Neural crest cell (in vitro differentiated cells): ENCODE data around the gene ANKRD40CL. TPM values are rescaled to one million over a fixed set of nuclear protein-coding genes. Genes with fewer than 3 reads are reported as not detected.
"Not testable (repeated sequence)": the region's sequence is repeated elsewhere in the genome, so short reads cannot be mapped to it uniquely, and the experiment has no call there.

Experiments
- DNase-seq: peaks from one replicate; pipeline ENCODE4 v3.0.0; 2021; ENCODE audit warnings: low read depth, mixed read lengths, low spot score
- H3K27ac Mint-ChIP-seq: one replicate; pipeline ENCODE4 v1.8.0; 2021; ENCODE audit warnings: mild to moderate bottlenecking, mixed read lengths; ENCODE audit not compliant: unreplicated experiment
- H3K27me3 Mint-ChIP-seq: 2 replicates; pipeline ENCODE4 v1.8.0; 2021; ENCODE audit warnings: low read depth, mild to moderate bottlenecking, mixed read lengths
- H3K36me3 Mint-ChIP-seq: 2 replicates; pipeline ENCODE4 v1.8.0; 2021; ENCODE audit warnings: low read depth, mild to moderate bottlenecking, mixed read lengths
- H3K4me1 Mint-ChIP-seq: 2 replicates; pipeline ENCODE4 v1.8.0; 2021; ENCODE audit warnings: mixed read lengths
- H3K4me3 Mint-ChIP-seq: one replicate; pipeline ENCODE4 v1.8.0; 2021; ENCODE audit warnings: mild to moderate bottlenecking, mixed read lengths
- H3K9me3 Mint-ChIP-seq: 2 replicates; pipeline ENCODE4 v1.8.0; 2021; ENCODE audit warnings: mixed read lengths
- CTCF ChIP-seq: fragments of 200-600 bp; sonication (generic); conservative IDR thresholded peaks from 2 replicates; pipeline ENCODE4 v1.5.0; 2021; ENCODE audit warnings: antibody characterized with exemption, mild to moderate bottlenecking
- total RNA-seq: library from RNA; stranded (reverse); gene quantifications from 2 replicates; pipeline ENCODE4 v1.2.1, GENCODE V29; 2021

Gene ANKRD40CL
- total RNA-seq, 1 donor from 2014 or later: not detected

GRCh38 chr17:50728881-50729765 is 38.2 kb downstream of the ANKRD40CL start:
- Mint-ChIP-seq H3K4me3 (no peak overlapping the region), H3K27ac (no peak overlapping the region), H3K4me1 (peaks cover 30% of the 10 kb centered on the region), H3K9me3 (no peaks in the 10 kb centered on the region), H3K27me3 (no peaks in the 10 kb centered on the region), H3K36me3 (peaks cover 3% of the 10 kb centered on the region)
- TF ChIP-seq CTCF: no peak
- DNase-seq: no peak

GRCh38 chr17:50728112-50728429 is 39.2 kb downstream of the ANKRD40CL start:
- DNase-seq: no peak
- Mint-ChIP-seq H3K9me3 (no peaks in the 10 kb centered on the region), H3K27ac (no peak overlapping the region), H3K4me3 (no peak overlapping the region), H3K27me3 (no peaks in the 10 kb centered on the region), H3K4me1 (peaks cover 30% of the 10 kb centered on the region), H3K36me3 (peaks cover 3% of the 10 kb centered on the region)
- no peak for TF ChIP-seq CTCF

- H3K4me3 Mint-ChIP-seq: no peak overlapping the region
- no peaks in the 10 kb centered on the region for H3K9me3 Mint-ChIP-seq
- H3K27ac Mint-ChIP-seq: no peak overlapping the region
- H3K36me3 Mint-ChIP-seq: peaks cover 3% of the 10 kb centered on the region
- no peak for TF ChIP-seq CTCF
- DNase-seq: no peak
- no peaks in the 10 kb centered on the region for H3K27me3 Mint-ChIP-seq
- H3K4me1 Mint-ChIP-seq: peaks cover 39% of the 10 kb centered on the region
These were observed 41.3 kb downstream of the ANKRD40CL start for GRCh38 chr17:50725769-50726655.

GRCh38 chr17:50724622-50725021 is 42.7 kb downstream of the ANKRD40CL start:
- H3K4me3 Mint-ChIP-seq, H3K27me3 Mint-ChIP-seq, H3K9me3 Mint-ChIP-seq, DNase-seq, H3K36me3 Mint-ChIP-seq, H3K27ac Mint-ChIP-seq: not testable (repeated sequence)
- peaks cover 43% of the 10 kb centered on the region for H3K4me1 Mint-ChIP-seq

GRCh38 chr17:50722746-50723145 is 44.6 kb downstream of the ANKRD40CL start:
- peaks cover 3% of the 10 kb centered on the region for H3K36me3 Mint-ChIP-seq
- peak overlapping the region; percentile 96 for H3K4me3 Mint-ChIP-seq
- DNase-seq: no peak
- no peak for TF ChIP-seq CTCF
- H3K27me3 Mint-ChIP-seq: no peaks in the 10 kb centered on the region
- H3K27ac Mint-ChIP-seq: no peak overlapping the region
- H3K4me1 Mint-ChIP-seq: peaks cover 43% of the 10 kb centered on the region
- no peaks in the 10 kb centered on the region for H3K9me3 Mint-ChIP-seq
